ENCODE results near the gene CDK14. TPM values are rescaled to one million over a fixed set of nuclear protein-coding genes. Genes with fewer than 3 reads are reported as not detected.
"Not testable (repeated sequence)": the region's sequence is repeated elsewhere in the genome, so short reads cannot be mapped to it uniquely, and the experiment has no call there.

The CDK14 gene
- total and polyA plus RNA-seq, 9 donors = 12.6 to 54.1 (median 43.8) TPM

DNA sequence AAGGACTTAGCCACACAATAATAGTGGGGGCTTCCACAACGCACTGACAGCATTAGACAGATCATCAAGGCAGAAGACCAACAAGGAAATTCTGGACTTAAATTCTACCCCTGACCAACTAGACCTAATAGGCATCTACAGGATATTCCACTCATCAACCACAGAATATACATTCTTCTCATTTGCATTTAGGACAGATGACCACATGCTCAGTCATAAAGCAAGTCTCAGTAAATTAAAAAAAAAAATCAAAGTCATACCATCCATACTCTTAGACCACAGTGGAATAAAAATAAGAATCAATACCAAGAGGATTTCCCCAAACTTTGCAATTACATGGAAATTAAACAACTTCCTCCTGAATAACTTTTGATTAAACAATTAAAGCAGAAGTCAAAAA lies 155.9 kb downstream of the CDK14 start:
- H3K9me3 ChIP-seq = no peaks in the 10 kb centered on the region
- no peak overlapping the region for H3K4me3 ChIP-seq
- H3K27ac ChIP-seq = no peak overlapping the region
- H3K36me3 ChIP-seq = no peaks in the 10 kb centered on the region
- intact Hi-C loops (cut with DNase I) = no loop called here
- no peak for DNase-seq
- TF ChIP-seq EP300 (IDR thresholded peaks at IDR 0.05) (no peak), POLR2A (IDR thresholded peaks at IDR 0.05) (no peak)
- TF ChIP-seq, protein P1, sequence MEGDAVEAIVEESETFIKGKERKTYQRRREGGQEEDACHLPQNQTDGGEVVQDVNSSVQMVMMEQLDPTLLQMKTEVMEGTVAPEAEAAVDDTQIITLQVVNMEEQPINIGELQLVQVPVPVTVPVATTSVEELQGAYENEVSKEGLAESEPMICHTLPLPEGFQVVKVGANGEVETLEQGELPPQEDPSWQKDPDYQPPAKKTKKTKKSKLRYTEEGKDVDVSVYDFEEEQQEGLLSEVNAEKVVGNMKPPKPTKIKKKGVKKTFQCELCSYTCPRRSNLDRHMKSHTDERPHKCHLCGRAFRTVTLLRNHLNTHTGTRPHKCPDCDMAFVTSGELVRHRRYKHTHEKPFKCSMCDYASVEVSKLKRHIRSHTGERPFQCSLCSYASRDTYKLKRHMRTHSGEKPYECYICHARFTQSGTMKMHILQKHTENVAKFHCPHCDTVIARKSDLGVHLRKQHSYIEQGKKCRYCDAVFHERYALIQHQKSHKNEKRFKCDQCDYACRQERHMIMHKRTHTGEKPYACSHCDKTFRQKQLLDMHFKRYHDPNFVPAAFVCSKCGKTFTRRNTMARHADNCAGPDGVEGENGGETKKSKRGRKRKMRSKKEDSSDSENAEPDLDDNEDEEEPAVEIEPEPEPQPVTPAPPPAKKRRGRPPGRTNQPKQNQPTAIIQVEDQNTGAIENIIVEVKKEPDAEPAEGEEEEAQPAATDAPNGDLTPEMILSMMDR (IDR thresholded peaks at IDR 0.05) = no peak
- H3K4me1 ChIP-seq (ENCODE audit: insufficient read depth) = peaks cover 4% of the 10 kb centered on the region
- 97 to 99% (median 97%) methylated on average over 1 of the region's 1 CpG for WGBS, 3 donors
- H3K27me3 ChIP-seq = no peaks in the 10 kb centered on the region

DNA sequence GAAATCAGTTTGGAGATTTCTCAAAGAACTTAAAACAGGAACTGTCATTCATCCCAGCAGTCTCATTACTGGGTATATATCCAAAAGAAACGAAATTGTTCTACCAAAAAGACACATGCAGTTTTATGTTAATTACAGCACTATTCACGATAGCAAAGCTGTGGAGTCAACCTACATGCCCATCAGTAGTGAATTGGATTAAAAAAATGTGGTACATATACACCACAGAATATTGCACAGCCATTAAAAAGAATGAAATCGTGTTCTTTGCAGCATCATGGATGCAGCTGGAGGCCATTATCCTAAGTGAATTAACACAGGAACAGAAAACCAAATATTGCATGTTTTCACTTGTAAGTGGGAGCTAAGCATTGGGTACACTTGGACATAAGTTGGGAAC lies 158.9 kb downstream of the CDK14 start:
- Histone ChIP-seq H3K4me3 (no peak overlapping the region), H3K27ac (no peak overlapping the region), H3K27me3 (no peaks in the 10 kb centered on the region), H3K36me3 (no peaks in the 10 kb centered on the region), H3K4me1 (ENCODE audit: insufficient read depth) (no peaks in the 10 kb centered on the region), H3K9me3 (no peaks in the 10 kb centered on the region)
- WGBS, 3 donors = 90 to 95% (median 93%) methylated on average over 3 of the region's 3 CpGs
- TF ChIP-seq EP300 (IDR thresholded peaks at IDR 0.05) (no peak), POLR2A (IDR thresholded peaks at IDR 0.05) (no peak)
- TF ChIP-seq, protein P1 (IDR thresholded peaks at IDR 0.05) = no peak
- intact Hi-C loops (cut with DNase I) = no loop called here
- no peak for DNase-seq

DNA sequence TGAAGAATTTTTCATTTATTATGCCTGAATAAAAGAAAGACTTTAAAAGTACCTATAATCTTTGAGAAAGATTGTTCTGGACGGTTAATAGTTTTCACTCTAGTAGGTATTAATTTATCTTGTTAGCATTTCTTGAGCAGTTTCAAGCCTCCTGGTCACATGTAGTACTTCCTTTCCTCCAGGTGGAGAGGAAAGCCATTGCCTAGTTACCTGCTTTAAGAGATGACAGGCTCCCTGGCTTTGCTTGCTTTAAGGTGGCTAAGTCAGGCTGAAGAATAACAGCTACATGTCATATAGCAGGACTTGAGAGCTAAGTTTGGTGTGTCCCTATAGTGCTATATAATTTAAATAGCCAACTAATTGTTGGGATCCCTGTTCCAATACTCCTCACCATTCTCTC lies 160.2 kb downstream of the CDK14 start:
- H3K9me3 ChIP-seq = no peaks in the 10 kb centered on the region
- TF ChIP-seq POLR2A (IDR thresholded peaks at IDR 0.05) = no peak
- TF ChIP-seq, protein P1 (IDR thresholded peaks at IDR 0.05) = no peak
- TF ChIP-seq EP300 (IDR thresholded peaks at IDR 0.05) = no peak
- no peaks in the 10 kb centered on the region for H3K4me1 ChIP-seq (ENCODE audit: insufficient read depth)
- WGBS, 3 donors = 92 to 100% (median 93%) methylated on average over 1 of the region's 1 CpG
- H3K4me3 ChIP-seq = no peak overlapping the region
- H3K27ac ChIP-seq = no peak overlapping the region
- DNase-seq = no peak
- H3K27me3 ChIP-seq = no peaks in the 10 kb centered on the region
- intact Hi-C loops (cut with DNase I) = no loop called here
- H3K36me3 ChIP-seq = no peaks in the 10 kb centered on the region

DNA sequence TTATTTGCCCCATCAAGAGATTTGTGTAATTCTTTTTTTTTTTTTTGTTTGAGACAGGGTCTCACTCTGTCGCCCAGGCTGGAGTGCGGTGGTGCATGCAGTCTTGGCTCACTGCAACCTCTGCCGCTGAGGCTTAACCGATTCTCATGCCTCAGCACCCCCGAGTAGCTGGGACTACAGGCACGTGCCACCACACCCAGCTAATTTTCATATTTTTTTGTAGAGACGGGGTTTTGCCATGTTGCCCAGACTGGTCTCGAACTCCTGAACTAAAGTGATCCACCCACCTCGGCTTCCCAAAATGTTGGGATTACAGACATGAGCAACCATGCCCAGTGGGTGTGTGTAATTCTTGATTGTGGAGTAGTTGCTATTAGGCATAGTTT lies 161.4 kb downstream of the CDK14 start:
- H3K4me1 ChIP-seq (ENCODE audit: insufficient read depth); H3K4me3 ChIP-seq; intact Hi-C loops (cut with DNase I); H3K9me3 ChIP-seq; H3K36me3 ChIP-seq; H3K27ac ChIP-seq; H3K27me3 ChIP-seq; DNase-seq: not testable (repeated sequence)
- WGBS, 3 donors = 94 to 95% (median 95%) methylated on average over 9 of the region's 9 CpGs

DNA sequence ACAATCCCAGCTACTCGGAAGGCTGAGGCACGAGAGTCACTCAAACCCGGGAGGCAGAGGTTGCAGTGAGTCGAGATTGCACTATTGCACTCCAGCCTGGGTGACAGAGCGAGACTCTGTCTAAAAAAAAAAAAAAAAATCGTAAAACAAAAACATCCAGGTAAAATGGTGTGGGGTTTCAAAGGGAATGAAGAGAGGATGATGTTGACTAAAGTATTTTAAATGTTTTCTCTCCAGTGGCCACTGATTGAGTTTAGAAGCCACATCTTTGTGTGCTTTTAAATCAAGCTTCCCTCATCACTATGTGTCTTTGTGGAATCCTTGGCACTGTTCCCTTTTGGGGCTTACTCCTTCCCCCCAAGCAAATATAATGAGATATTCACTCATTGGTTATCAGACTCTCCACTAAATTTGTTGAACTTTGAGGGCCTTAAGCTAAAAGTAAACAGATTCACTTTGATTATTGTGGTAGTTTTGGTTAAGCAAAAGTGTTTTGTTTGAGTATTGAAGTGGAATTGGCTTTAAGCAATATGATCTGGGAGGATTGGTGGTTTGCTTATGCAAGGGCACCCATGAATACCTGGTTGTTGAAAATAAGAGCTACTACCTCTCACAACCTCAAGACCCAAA lies 162.9 kb downstream of the CDK14 start:
- Histone ChIP-seq H3K36me3 (no peaks in the 10 kb centered on the region), H3K27ac (no peak overlapping the region), H3K27me3 (no peaks in the 10 kb centered on the region), H3K9me3 (no peaks in the 10 kb centered on the region), H3K4me3 (no peak overlapping the region), H3K4me1 (ENCODE audit: insufficient read depth) (peaks cover 2% of the 10 kb centered on the region)
- TF ChIP-seq EP300 (IDR thresholded peaks at IDR 0.05) (no peak), POLR2A (IDR thresholded peaks at IDR 0.05) (no peak)
- TF ChIP-seq, protein P1 (IDR thresholded peaks at IDR 0.05) = no peak
- intact Hi-C loops (cut with DNase I) = no loop called here
- 94 to 96% (median 96%) methylated on average over 6 of the region's 6 CpGs for WGBS, 3 donors
- no peak for DNase-seq

Measured in ovary (tissue), 9 donors.